GM21529 (cell line): Measurements from ENCODE around the gene SLC35F4.

Experiments used
- ATAC-seq: cut with Tn5 transposase; IDR thresholded peaks from one replicate; pipeline ENCODE4 v1.9.1; 2021; ENCODE audit not compliant: unreplicated experiment

Gene SLC35F4

DNA sequence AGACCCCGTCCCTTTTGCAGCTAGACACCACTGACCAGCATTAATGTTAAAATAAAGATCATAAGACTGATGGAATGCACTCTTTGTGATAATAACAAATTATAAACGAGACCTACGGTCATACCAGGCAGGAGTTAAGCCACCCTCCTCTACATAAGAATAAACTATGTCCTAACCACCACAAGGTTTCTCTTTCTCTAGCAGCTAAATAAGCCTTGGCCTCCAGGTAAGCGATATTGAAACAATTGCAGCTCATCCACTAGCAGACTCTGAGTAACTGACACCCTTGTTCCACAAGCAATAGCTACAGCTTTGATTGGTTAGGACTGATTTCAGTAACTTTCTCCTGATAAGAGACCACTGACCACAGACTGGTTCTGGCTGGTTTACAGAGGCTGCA, 228.0 kb downstream of the SLC35F4 start:
- no peak for ATAC-seq

DNA sequence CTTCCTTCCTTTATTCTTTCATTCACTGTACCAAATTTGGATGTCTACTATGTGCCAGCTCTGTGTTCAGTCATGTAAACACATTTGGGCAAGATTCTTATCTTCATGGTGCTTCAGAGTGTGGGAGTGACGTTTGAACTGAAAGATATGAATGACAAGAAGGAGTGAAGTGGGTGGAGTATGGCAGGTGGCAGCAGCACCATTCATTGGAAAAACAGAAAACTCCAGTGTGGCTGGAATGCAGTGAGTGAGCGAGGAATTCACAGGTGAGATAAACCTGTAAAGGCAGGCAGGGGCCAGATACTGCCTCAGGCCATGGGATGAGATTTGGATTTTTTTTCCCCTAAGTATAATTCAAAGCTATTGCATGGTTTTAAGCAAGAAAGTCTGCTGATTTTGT, 231.6 kb downstream of the SLC35F4 start:
- ATAC-seq, result no peak

DNA sequence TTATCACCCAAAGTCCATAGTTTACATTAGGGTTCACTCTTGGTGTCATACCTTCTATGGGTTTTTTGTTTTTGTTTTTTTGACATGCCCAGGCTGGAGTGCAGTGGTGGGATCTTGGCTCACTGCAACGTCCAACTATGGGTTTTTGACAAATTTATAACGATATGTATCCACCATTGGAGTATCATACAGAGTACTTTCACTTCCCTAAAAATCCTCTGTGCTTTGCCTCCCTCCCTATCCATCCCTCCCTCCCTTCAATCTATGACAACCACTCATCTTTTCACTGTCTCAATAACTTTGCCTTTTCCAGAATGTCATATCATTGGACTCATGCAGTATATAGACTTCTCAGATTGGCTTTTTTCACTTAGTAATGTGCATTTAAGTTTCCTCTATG, 233.2 kb downstream of the SLC35F4 start:
- no peak for ATAC-seq

DNA sequence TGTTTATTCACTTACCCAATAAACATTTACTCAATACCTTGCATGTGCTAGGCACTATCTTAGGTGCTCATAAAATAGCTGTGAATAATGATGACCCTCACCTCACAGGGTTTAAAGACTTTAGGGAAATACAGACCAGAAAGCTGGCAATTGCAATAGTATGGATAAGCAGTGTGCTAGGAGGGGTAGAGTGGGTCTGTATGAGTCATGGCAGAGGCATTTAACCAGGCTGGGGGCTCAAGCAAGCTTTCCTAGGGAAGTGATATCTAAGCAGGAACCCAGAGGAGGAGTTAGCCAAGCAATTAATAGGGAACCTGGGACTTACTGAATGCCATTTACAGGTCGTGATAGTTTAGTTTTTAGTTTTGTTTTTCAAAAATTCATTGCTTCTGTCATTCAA, 248.4 kb downstream of the SLC35F4 start:
- ATAC-seq, result no peak

DNA sequence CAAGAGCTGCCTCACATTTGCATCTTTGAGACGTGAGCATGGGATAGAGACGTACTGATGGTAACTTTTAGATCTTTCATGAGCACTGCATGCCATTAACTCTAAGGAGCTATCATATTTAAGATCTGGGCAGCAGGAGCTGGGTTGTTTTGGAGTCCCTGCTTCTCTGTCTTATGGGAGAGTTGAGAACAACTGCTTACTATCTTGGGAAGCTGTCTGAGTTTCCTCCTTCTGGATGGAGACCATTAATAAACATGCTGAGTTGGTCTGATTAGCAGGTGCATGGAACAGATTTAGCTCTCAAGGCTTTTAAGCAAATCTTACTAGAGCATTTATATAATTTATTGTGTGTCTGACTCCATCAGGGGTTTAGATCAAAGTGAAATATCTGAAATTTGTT, 252.9 kb downstream of the SLC35F4 start:
- ATAC-seq, result no peak

DNA sequence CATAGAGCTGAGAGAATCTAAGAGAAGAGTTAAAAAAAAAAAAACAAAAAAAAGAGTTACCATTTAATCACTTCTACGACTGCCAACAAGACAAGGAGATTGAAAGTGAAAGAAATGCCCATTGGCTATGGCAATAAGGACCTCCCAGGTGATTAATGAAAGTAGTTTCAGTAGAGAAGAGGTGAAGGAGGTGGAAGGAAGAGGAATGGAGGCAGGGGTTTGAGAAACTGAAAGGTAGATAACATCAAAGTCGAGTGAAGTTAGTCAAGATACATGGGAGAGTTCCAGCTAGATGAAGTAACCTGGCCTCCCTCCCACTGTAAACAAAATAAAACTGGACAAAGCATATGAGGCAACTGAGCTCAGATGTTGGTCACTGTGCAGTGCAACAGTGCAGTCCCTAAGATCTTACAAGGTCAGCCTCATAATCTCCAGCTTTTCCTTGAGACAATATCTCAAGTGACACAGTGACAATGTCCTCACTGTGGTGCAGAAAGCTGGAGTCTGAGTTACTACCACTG, 254.3 kb downstream of the SLC35F4 start:
- no peak for ATAC-seq

DNA sequence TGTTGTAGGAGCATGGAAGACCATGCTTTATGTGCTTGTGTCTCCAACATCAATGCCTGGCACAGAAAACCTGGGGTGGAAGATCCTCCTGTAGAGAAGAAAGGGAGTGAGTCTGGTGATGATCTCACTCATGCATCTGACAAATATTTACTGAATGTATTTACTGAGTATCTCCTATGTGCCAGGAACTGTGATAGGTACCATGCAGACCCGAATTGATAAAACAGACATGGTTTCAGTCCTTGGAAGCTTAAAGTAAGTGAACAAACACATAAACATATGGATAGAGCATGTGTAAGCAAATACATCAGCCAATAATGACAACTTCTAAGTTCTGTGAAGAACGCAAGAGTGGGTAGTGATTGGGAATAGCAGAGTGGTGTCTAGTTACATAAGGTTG, 255.3 kb downstream of the SLC35F4 start:
- no peak for ATAC-seq

DNA sequence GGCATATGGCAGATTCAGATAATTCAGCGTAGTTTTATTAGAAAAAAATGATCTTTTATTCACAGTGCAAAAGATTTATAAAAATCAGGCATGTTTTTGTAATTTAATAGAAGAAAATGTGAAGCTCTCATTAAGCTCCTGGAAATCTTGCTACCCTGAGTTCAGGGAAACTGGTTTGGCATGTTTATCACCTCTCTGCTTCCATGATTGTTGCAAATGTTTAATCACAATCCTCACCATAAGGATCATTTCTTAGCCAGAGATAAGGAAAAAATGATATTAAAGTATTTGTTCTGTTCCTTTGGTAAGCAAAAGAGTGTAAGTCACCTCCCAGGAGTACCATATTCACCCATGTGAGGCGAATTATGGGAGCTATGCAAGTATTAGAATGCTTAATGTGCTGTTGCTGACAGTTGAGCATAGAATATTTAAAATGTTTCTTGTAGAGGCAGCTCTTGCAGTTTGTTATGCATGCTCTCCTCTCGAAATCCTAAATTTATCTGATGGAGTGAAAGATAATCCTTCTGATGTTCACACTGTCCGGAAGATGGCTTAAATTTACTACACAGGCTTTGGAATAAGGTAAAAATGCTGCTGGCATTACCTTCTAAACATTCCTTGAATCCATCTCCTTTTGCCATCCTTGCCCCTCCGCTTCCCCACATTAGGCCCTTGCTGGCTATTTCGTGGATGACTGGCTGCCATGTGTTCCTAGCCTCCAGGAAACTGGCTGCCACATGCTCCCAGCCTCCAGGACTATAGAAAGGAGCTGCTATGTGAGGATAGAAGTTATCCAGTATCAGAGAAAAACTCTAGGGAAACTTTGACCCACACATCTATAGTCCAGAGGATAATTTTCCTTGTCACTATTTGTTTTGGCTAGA, 256.5 kb downstream of the SLC35F4 start:
- no peak for ATAC-seq

DNA sequence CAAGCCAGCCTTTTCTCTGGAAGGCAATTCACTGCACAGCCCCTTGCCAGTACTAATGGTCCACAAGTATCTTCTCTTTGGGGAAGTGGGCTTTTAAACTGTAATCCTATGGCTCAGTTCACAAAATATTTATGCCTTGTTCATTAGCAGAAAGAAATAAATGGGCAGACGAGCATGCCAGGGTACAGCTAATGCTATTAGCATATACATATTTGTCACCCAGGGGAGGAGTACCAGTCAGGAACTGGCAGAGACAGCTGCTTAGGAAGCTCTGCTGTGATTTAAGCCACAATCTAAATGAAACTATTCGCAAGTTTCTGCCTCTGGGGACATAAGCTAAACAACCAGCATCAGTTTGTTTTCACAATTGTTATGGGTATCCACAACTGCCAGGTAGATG, 258.8 kb downstream of the SLC35F4 start:
- ATAC-seq, result no peak

DNA sequence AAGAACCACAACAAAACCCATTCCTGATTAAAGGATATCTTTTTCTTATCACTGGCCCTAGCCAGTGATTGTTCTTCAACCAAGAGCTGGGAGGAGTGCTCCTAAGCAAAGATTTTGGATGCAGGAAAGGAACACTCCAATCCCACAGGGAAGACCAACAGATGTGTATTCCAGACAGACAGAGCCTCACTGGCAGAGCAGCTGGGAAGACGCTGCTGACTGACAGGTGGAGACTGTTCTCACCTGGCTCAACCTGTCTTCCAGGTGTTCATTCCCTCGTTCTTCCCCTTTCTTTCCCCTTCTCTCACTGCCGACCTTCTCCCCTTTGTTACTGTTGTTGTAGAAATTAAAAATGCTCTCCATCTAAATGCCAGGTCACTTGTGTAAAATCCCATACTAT, 282.5 kb downstream of the SLC35F4 start:
- no peak for ATAC-seq

DNA sequence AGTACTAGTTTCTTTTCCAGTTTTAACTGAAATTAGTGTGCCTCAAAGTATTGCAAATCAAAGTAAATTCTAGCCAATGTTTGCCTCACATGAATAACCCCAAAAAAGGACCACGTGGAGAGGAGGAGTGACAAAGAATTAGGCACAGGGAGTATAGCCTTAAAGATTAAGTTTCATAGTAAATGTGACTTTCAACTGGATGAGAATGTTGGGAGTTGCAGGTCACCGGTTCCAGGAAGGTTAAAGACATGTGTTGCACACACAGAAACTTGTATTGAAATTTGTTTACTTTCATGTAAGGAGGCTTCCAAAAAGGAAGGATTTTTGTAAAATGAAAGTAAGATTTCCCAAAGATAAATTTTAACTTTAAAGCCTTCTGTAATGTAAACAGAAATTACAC, 283.1 kb downstream of the SLC35F4 start:
- no peak for ATAC-seq

DNA sequence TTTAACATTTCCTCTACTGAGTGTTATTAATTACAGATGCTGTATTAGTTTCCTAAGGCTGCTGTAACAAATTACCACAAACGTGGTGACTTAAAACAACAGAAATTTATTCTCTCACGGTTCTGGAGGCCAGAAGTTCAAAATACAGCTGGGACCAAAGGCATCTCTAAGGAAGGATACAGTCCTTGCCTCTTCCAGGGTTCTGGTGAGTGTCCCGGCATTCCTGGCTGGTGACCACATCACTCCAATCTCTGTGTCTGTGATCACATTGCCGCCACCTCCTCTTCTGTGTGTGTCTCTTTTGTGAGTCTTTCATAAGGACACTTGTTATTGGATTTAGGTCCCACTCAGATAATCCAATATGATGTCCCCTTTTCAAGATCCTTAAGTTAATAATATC, 287.1 kb downstream of the SLC35F4 start:
- ATAC-seq, result no peak

DNA sequence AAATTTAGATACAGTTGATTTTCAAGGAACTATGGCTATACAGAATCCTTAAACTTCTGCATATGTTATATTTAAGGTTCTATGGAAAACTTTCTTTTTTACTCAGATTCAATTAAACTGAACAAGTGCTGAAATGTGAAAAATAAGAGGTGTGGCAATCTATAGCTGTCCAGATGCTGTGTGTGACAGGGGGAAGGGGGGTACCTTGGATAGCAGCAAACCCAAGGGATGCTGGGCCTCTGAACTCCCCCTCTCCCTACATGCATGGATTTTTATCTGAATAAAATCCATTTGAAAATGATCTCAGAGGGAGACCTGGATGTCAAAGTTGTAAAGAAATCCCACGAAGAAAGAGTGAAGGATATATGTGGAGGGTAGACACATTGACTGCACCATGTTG, 289.4 kb downstream of the SLC35F4 start:
- ATAC-seq, result no peak

DNA sequence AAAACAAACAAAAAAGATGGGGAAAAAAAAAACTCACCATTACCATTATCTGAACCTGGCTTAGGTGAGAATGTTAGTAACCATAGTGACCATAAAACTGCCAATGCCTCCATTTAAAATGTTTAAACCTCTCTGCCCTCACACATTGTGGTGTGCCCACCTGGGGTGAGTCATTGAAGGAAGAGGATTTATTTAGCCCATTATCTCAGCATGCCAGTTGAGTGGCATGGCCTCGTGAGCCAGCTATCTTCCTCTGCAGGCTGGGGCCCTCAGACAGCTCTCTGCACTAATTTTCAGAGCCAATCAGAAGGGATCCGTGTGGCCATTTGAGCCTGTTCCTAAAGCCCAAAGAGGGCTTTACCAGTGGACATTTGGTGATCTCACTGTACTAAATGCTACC, 290.4 kb downstream of the SLC35F4 start:
- ATAC-seq, result no peak

DNA sequence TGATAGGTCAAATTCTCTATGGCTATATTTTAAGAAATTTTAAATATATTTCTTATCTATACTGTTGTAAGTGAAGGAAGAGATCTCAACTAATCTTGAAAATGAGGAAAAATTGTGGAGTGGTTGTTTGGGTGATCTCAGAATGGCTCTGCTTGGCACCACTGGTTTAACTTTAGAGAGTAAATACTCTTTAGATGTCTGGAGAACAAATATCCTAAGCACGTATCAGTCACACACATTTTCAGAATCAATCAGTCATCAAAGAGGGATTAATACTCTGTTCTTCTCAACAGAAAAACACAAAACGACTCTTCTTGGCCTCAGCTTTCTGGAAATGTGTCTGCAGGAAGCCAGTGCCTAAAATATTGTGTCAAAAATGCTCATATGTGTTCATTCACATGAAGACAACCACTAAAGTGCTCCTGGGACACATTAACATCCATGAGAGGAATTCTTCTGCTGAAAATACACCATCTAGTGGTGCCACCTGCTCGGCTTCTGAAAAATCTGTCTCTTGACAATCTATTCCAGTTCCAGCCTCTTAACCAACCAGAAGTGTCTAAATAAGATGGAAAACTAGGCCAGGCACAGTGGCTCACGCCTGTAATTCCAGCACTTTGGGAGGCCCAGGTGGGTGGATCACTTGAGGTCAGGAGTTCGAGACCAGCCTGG, 291.1 kb downstream of the SLC35F4 start:
- ATAC-seq, result no peak

DNA sequence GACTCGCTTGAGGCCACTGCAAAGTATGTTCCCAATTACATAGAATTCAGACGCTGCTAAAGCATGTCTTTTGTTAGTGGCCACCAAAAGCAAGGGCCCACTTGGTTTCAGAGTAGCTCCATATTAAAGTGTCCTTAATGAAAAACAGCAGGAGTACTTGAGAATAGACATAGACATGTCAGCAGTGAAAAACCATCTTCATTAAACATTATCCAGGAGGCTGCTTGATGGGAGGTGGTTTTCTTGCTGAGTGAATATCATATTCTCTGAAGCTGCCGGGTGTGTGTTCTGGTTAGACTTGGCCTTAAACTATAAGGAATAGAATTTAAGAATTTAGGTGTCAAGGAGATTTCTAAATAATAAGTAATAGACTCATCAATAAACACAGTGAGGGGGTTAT, 292.7 kb downstream of the SLC35F4 start:
- ATAC-seq, result no peak

DNA sequence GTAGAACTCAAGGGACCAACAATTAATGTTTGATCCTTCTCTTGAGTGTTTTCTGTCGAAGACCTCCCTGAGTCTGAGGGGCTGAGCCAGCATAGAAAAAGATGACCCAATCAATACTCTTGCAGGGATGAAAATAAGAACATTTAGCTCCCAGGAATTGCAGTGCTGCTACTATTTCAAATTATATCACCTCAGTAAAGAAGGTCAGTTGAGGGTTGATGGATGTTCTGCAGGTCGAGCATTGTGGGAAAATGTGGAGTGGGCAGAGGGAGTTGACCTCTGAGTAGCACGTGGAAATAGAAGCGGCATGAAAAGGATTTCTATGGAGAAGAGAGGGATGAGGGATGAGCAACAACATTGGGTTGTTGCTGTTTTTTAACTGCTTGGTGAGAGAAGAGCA, 297.3 kb downstream of the SLC35F4 start:
- no peak for ATAC-seq

DNA sequence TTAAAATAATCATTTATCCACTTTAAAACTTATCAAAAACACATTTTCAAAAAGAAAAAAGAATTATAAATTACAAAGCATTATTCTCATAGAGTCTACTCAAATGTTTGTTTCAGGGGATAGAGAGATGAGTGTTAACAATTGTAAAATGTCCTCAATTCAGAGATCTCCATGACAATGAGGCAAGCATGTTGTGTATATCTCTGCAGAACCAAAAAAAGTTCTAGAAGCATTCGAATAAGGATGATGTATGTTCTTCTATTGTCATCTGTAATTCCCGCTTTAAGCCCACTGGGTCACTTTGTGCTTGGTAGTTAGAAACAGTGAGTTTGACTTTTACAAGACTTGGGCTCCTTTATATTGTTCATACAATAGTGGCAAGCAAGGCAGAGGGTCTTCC, 298.7 kb downstream of the SLC35F4 start:
- ATAC-seq, result no peak

DNA sequence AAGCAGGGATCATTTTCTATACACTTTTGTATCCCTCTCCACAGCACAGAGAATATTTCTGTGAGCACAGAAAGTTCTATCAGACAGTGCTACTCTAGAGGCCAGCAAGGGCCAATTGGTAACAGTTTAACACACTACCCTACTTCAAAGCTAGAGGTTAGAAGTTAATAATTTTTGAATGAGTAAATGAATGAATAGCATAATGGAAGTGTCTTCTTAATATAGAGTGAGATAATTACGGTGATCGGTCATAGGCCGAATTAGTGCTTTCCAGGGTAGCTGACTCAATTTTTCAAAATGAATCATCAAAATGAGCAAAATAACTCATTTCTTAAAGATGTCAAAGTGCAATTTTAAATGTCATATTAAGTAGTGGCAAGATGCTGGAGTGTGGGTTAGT, 305.2 kb downstream of the SLC35F4 start:
- peak; percentile 76 for ATAC-seq

DNA sequence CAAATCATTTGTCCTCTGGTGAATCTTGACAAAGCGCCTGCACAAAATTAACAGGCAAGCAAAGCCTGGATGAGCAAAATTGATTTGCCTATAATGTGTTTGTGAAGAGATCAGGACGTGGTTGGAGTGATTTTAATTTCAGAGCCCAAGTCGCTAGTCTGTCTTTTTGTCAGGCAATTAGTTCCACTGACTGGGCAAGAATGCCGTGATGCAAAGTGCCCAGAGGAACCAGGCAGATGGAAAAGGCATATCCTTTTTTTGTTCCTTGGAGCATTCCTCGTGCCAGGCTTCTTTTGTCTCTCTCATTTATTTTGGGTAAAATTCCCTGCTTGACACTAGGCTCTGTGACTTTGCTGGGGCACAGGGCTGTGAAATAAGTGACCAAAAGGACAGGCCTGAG, 306.3 kb downstream of the SLC35F4 start:
- ATAC-seq, result no peak

DNA sequence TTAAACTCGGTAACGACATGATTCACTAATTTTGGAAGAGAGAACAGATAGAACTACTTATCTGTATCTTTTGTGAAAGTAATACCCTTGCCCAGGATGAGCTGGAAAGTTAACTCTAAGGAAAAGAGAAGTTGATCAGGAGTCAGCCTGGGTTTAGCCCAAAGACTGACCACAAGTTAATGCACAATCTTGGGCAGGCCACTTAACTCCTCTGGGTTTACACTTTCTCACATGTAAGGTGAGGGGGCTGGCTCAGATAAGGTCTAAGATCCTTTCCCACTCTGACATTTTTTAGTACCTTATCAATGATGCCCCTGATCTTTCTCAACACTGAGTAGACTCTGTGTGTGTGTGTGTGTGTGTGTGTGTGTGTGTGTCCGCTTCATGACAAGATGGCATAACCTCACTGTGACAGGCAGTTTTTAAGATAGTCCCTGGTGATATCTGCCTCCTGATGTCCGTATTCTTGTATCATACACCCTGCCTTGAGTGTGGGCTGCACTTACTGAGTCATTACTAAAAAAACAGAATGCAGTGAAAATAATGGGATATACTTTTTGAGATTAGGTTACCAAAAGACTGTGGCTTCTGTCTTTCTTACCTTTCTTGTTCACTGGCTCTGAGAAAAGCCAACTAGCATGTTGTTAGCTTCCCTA, 316.0 kb downstream of the SLC35F4 start:
- no peak for ATAC-seq

DNA sequence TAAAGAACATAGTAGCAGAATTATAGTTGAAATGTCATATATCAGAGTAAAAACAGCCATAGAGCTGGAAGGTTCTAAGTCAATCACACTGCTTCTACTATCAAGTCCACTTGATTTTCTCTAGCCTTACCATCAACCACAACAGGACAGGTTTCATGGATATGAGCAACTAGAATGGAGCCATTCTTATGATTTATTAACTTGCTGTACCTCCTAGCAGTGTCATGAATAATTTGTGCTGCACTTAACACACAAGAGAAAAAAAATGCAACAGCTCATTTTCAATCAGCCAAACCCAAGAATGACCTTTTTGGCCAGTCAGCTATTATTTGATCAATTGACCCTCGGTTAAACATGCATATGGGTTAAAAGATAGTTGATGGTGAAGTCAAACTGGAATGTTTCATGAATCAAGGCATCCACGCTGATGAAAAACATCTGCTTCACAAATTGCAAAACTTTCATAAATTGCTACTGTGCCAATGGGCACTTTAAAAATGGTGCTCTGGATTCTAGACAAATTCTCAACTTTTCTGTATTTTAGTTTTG, 316.8 kb downstream of the SLC35F4 start:
- ATAC-seq, result no peak
